Transverse colon (tissue), 4 donors: Measurements from ENCODE around the gene RASGEF1C. TPM values are rescaled to one million over a fixed set of nuclear protein-coding genes. Genes with fewer than 3 reads are reported as not detected.
"Not testable (repeated sequence)": the region's sequence is repeated elsewhere in the genome, so short reads cannot be mapped to it uniquely, and the experiment has no call there.

Source experiments
- DNase-seq: peaks from one replicate; pipeline ENCODE4 v3.0.0-alpha.2; 2019
- H3K27ac ChIP-seq, 4 donors: fragments of 200-600 bp; sonication (generic); 2 replicates each; pipeline ENCODE4 v1.5.1; 2016 to 2018; ENCODE audit warnings: inconsistent platforms in 4 of 4
- H3K27me3 ChIP-seq: fragments of 200-600 bp; sonication (generic); 2 replicates; pipeline ENCODE4 v1.5.1; 2017; ENCODE audit warnings: inconsistent platforms
- H3K36me3 ChIP-seq, 4 donors: fragments of 200-600 bp; sonication (generic); 2 replicates each; pipeline ENCODE4 v1.5.1; 2017 to 2019; ENCODE audit warnings: inconsistent platforms in 4 of 4
- H3K4me1 ChIP-seq, 4 donors: fragments of 200-600 bp; sonication (generic); 2 replicates each; pipeline ENCODE4 v1.5.1; 2017 to 2020; ENCODE audit warnings: inconsistent platforms in 4 of 4
- H3K4me3 ChIP-seq, 4 donors: fragments of 200-600 bp; sonication (generic); 1 replicate in 1 of 4; 2 replicates in 3 of 4; pipeline versions ENCODE4 v1.5.1 to v1.6.1; 2017 to 2019; ENCODE audit warnings: inconsistent platforms in 4 of 4
- H3K9me3 ChIP-seq, 2 donors: fragments of 200-600 bp; sonication (generic); 2 replicates each; pipeline ENCODE4 v1.5.1; 2017 to 2019; ENCODE audit warnings: inconsistent platforms in 2 of 2
- CTCF ChIP-seq, 5 experiments: fragments of 200-600 bp in 3 of 5; fragments of 450-650 bp in 2 of 5; sonication (generic) in 3 of 5; IDR thresholded peaks; 1 replicate in 2 of 5; 2 replicates in 3 of 5; pipeline ENCODE4 v1.5.1; 2016 to 2017; ENCODE audit warnings: antibody characterized with exemption in 5 of 5, inconsistent platforms in 3 of 5, mild to moderate bottlenecking in 2 of 5, moderate library complexity in 1 of 5
- EP300 ChIP-seq: sonication (generic); formaldehyde crosslinking; IDR thresholded peaks from one replicate; pipeline ENCODE4 v1.6.1; 2017; ENCODE audit warnings: antibody characterized with exemption, low read depth
- POLR2A ChIP-seq: fragments of 450-650 bp; IDR thresholded peaks from one replicate; pipeline ENCODE4 v1.6.1; 2016; ENCODE audit warnings: antibody characterized with exemption, mild to moderate bottlenecking, moderate library complexity
- POLR2AphosphoS5 ChIP-seq, 3 donors: sonication (generic); formaldehyde crosslinking; IDR thresholded peaks; one replicate each; pipeline ENCODE4 v1.6.1; 2016; ENCODE audit warnings: antibody characterized with exemption in 3 of 3
- WGBS, 2 donors: methylation state at CpG; one replicate each; pipeline ENCODE4 v1.1.5; 2018; ENCODE audit warnings: low coverage in 1 of 2; 5-methylcytosine and 5-hydroxymethylcytosine counted together
- in situ Hi-C, 4 donors: fragments of 200-750 bp; cut with MboI; loops; one replicate each; pipeline versions ENCODE4 v1.15.0 to v1.15.1; 2017; ENCODE audit warnings: low sequenced_read_pairs in 3 of 4, low pct_ligation_motif_present in 1 of 4, low pct_unique_long_range_greater_than_20kb in 1 of 4
- intact Hi-C: fragments of 100-400 bp; cut with DNase I; formaldehyde crosslinking; loops from one replicate; pipeline ENCODE4 v1.15.1; 2023; ENCODE audit warnings: low total_unique reads
- total RNA-seq, 4 donors: library from RNA; depleted of rRNA; stranded (reverse); fragments of >200 nt; gene quantifications; one replicate each; pipeline ENCODE4 v1.1.0, GENCODE V29; 2016

RASGEF1C gene
- total RNA-seq, 4 donors from 2014 or later, result 0.14 to 3.0 TPM; not detected in 2

- no peaks in the 10 kb centered on the region for H3K36me3 ChIP-seq
- in situ Hi-C loops (loop anchor here in 1 of 4 donors (25.0 kb wide), 2 partner anchors 104 to 179 kb away; partner anchors contain the start of gene TBC1D9B), intact Hi-C loops (loop anchor here (10.0 kb wide), 1 partner anchor 106 kb away; no protein-coding TSS in a partner anchor)
- peaks cover 0 to 17% (median 12%) of the 10 kb centered on the region in 4 donors for H3K4me1 ChIP-seq
- peak; percentile 41 for DNase-seq
- WGBS, 2 donors, result 32% methylated on average over 11 of the region's 17 CpGs; no CpG with 5 or more reads in 1 of the 2 donors
- H3K9me3 ChIP-seq, result no peaks in the 10 kb centered on the region
- no peaks in the 10 kb centered on the region for H3K27me3 ChIP-seq
- peak overlapping the region in 3 of 4 donors; percentile 43 to 59 (median 49) for H3K4me3 ChIP-seq
- H3K27ac ChIP-seq, result peak overlapping the region; percentile 68 to 76 (median 74)
- TF ChIP-seq CTCF (IDR thresholded peaks at IDR 0.05) (peak in 3 of 5 experiments; percentile 20 to 33 (median 27)), POLR2AphosphoS5 (IDR thresholded peaks at IDR 0.05) (no peak), POLR2A (no peak), EP300 (no peak)
Observed at GRCh38 chr5:180090769-180091546, 118.1 kb downstream of the RASGEF1C start.

GRCh38 chr5:180090098-180090768, 118.8 kb downstream of the RASGEF1C start:
- DNase-seq, result peak; percentile 70
- 8 to 18% methylated on average over 9 to 58 of the region's 58 CpGs for WGBS, 2 donors
- peak; percentile 16 for TF ChIP-seq POLR2A
- no peak for TF ChIP-seq EP300
- TF ChIP-seq POLR2AphosphoS5 (IDR thresholded peaks at IDR 0.05), result peak in 1 of 3 donors; percentile 21
- peak; percentile 77 to 96 (median 86) for TF ChIP-seq CTCF (IDR thresholded peaks at IDR 0.05)
- H3K27me3 ChIP-seq, result no peaks in the 10 kb centered on the region
- peak overlapping the region; percentile 43 to 59 (median 53) for H3K4me3 ChIP-seq
- no peaks in the 10 kb centered on the region for H3K9me3 ChIP-seq
- peaks cover 0 to 24% (median 15%) of the 10 kb centered on the region in 4 donors for H3K4me1 ChIP-seq
- peak overlapping the region; percentile 68 to 76 (median 74) for H3K27ac ChIP-seq
- in situ Hi-C loops, result loop anchor here in 1 of 4 donors (25.0 kb wide), 2 partner anchors 103 to 178 kb away; partner anchors contain the start of gene TBC1D9B
- intact Hi-C loops, result loop anchor here (10.0 kb wide), 1 partner anchor 105 kb away; no protein-coding TSS in a partner anchor
- H3K36me3 ChIP-seq, result no peaks in the 10 kb centered on the region

- peak overlapping the region in 2 of 4 donors; percentile 49 to 59 for H3K4me3 ChIP-seq
- H3K27ac ChIP-seq, result peak overlapping the region in 3 of 4 donors; percentile 72 to 76 (median 75)
- intact Hi-C loops (loop anchor here (10.0 kb wide), 2 partner anchors 105 to 405 kb away; partner anchors contain the start of gene CNOT6), in situ Hi-C loops (loop anchor here in 1 of 4 donors (25.0 kb wide), 2 partner anchors 102 to 177 kb away; partner anchors contain the start of gene TBC1D9B)
- peaks cover 0 to 30% (median 15%) of the 10 kb centered on the region in 4 donors for H3K4me1 ChIP-seq
- WGBS, 2 donors, result 82 to 83% methylated on average over 12 to 18 of the region's 18 CpGs
- not testable (repeated sequence) for H3K27me3 ChIP-seq, H3K36me3 ChIP-seq, DNase-seq, H3K9me3 ChIP-seq
Observed at GRCh38 chr5:180089628-180090027, 119.4 kb downstream of the RASGEF1C start.

GRCh38 chr5:180088561-180088960, 120.5 kb downstream of the RASGEF1C start:
- Histone ChIP-seq H3K4me1 (peaks cover 0 to 32% (median 15%) of the 10 kb centered on the region in 4 donors), H3K9me3 (no peaks in the 10 kb centered on the region), H3K27me3 (no peaks in the 10 kb centered on the region), H3K27ac (no peak overlapping the region), H3K36me3 (no peaks in the 10 kb centered on the region), H3K4me3 (no peak overlapping the region)
- WGBS, 2 donors, result 96% methylated on average over 8 of the region's 8 CpGs; no CpG with 5 or more reads in 1 of the 2 donors
- no peak for DNase-seq
- in situ Hi-C loops, result loop anchor here in 1 of 4 donors (25.0 kb wide), 2 partner anchors 101 to 176 kb away; partner anchors contain the start of gene TBC1D9B
- TF ChIP-seq EP300 (no peak), CTCF (IDR thresholded peaks at IDR 0.05) (no peak), POLR2A (no peak), POLR2AphosphoS5 (IDR thresholded peaks at IDR 0.05) (no peak)
- intact Hi-C loops, result loop anchor here (10.0 kb wide), 1 partner anchor 406 kb away; the partner anchor contains the start of gene CNOT6
